H9 (cell line): ENCODE data around the gene FXYD6. TPM values are rescaled to one million over a fixed set of nuclear protein-coding genes. Genes with fewer than 3 reads are reported as not detected.
A peak's percentile ranks its signal among the peaks of the same experiment; 100 is the strongest.

Experiments
- DNase-seq: peaks from one replicate; pipeline ENCODE4 v3.0.0-alpha.2; 2017
- H2AFZ ChIP-seq: one replicate; pipeline ENCODE4 v1.6.1; 2013; ENCODE audit warnings: mild to moderate bottlenecking, low read length, control low read depth, moderate library complexity
- H2AK5ac ChIP-seq: 2 replicates; pipeline ENCODE4 v1.6.1; 2013; ENCODE audit warnings: low read length, control low read depth, mixed read lengths; ENCODE audit not compliant: insufficient read length
- H2BK120ac ChIP-seq: one replicate; pipeline ENCODE4 v1.6.1; 2013; ENCODE audit warnings: low read depth, mild to moderate bottlenecking, low read length, control low read depth, inconsistent platforms; ENCODE audit not compliant: poor library complexity, severe bottlenecking
- H2BK12ac ChIP-seq: 2 replicates; pipeline ENCODE4 v1.6.1; 2013; ENCODE audit warnings: low read length, control low read depth, mixed read lengths, low read depth; ENCODE audit not compliant: insufficient read length
- H2BK15ac ChIP-seq: 2 replicates; pipeline ENCODE4 v1.6.1; 2013; ENCODE audit warnings: low read depth, low read length, control low read depth
- H2BK20ac ChIP-seq: one replicate; pipeline ENCODE4 v1.6.1; 2013; ENCODE audit warnings: low read depth, mild to moderate bottlenecking, low read length, control low read depth, inconsistent platforms; ENCODE audit not compliant: poor library complexity, severe bottlenecking
- H2BK5ac ChIP-seq: 2 replicates; pipeline ENCODE4 v1.6.1; 2013; ENCODE audit warnings: low read length, control low read depth, mixed read lengths; ENCODE audit not compliant: insufficient read length
- H3K14ac ChIP-seq: 2 replicates; pipeline ENCODE4 v1.6.1; 2013; ENCODE audit warnings: low read length, control low read depth; ENCODE audit not compliant: insufficient read depth
- H3K18ac ChIP-seq: 2 replicates; pipeline ENCODE4 v1.6.1; 2013; ENCODE audit warnings: low read depth, mild to moderate bottlenecking, mixed read lengths, low read length, control low read depth; ENCODE audit not compliant: insufficient read length
- H3K23ac ChIP-seq: 2 replicates; pipeline ENCODE4 v1.6.1; 2013; ENCODE audit warnings: low read length, control low read depth, mixed read lengths, low read depth; ENCODE audit not compliant: insufficient read length
- H3K23me2 ChIP-seq: 2 replicates; pipeline ENCODE4 v1.6.1; 2013; ENCODE audit warnings: low read depth, mild to moderate bottlenecking, mixed read lengths, low read length, control low read depth; ENCODE audit not compliant: insufficient read length, poor library complexity, severe bottlenecking
- H3K27ac ChIP-seq: 2 replicates; pipeline ENCODE4 v1.5.1; 2013; ENCODE audit warnings: low read length, control low read depth, mixed read lengths, low read depth; ENCODE audit not compliant: insufficient read length
- H3K27me3 ChIP-seq: 2 replicates; pipeline ENCODE4 v1.6.1; 2013; ENCODE audit warnings: low read length, control low read depth, inconsistent platforms; ENCODE audit not compliant: insufficient read depth
- H3K4ac ChIP-seq: 2 replicates; pipeline ENCODE4 v1.6.1; 2013; ENCODE audit warnings: low read depth, mild to moderate bottlenecking, control low read depth, inconsistent platforms, low read length, moderate library complexity
- H3K4me1 ChIP-seq: 2 replicates; pipeline ENCODE4 v1.6.1; 2013; ENCODE audit warnings: low read length, control low read depth, inconsistent platforms; ENCODE audit not compliant: insufficient read depth
- H3K4me2 ChIP-seq: 2 replicates; pipeline ENCODE4 v1.6.1; 2013; ENCODE audit warnings: low read length, control low read depth, mixed read lengths; ENCODE audit not compliant: insufficient read length, insufficient read depth
- H3K56ac ChIP-seq: 2 replicates; pipeline ENCODE4 v1.6.1; 2013; ENCODE audit warnings: low read depth, mild to moderate bottlenecking, mixed read lengths, low read length, control low read depth; ENCODE audit not compliant: insufficient read length
- H3K79me1 ChIP-seq: 2 replicates; pipeline ENCODE4 v1.6.1; 2013; ENCODE audit warnings: low read depth, mild to moderate bottlenecking, moderate library complexity, low read length, control low read depth, inconsistent platforms; ENCODE audit not compliant: insufficient read depth, poor library complexity, severe bottlenecking
- H3K79me2 ChIP-seq: 2 replicates; pipeline ENCODE4 v1.6.1; 2013; ENCODE audit warnings: low read length, control low read depth, inconsistent platforms; ENCODE audit not compliant: insufficient read depth
- H3K9ac ChIP-seq: 2 replicates; pipeline ENCODE4 v1.6.1; 2013; ENCODE audit warnings: low read length, control low read depth, mixed read lengths; ENCODE audit not compliant: insufficient read length; ENCODE audit errors: extremely low read depth
- H3K9me3 ChIP-seq: one replicate; pipeline ENCODE4 v1.6.1; 2013; ENCODE audit warnings: low read depth, low read length, inconsistent platforms; ENCODE audit not compliant: control insufficient read depth
- H3T11ph ChIP-seq: one replicate; pipeline ENCODE4 v1.6.1; 2013; ENCODE audit warnings: mild to moderate bottlenecking, low read length, control low read depth, inconsistent platforms
- H4K20me1 ChIP-seq: one replicate; pipeline ENCODE4 v1.6.1; 2013; ENCODE audit not compliant: control insufficient read depth, insufficient read length, insufficient read depth
- H4K5ac ChIP-seq: 2 replicates; pipeline ENCODE4 v1.6.1; 2013; ENCODE audit warnings: low read depth, mild to moderate bottlenecking, mixed read lengths, low read length, control low read depth; ENCODE audit not compliant: insufficient read length
- H4K8ac ChIP-seq: replicated peaks from 2 replicates; pipeline ENCODE4 v1.6.1; 2013; ENCODE audit warnings: low read length, control low read depth, mixed read lengths, low read depth; ENCODE audit not compliant: insufficient read length
- H4K91ac ChIP-seq: 2 replicates; pipeline ENCODE4 v1.6.1; 2013; ENCODE audit warnings: low read depth, mild to moderate bottlenecking, moderate library complexity, mixed read lengths, low read length, control low read depth; ENCODE audit not compliant: insufficient read length
- H3K27ac Mint-ChIP-seq, 3 experiments: 2 replicates in 2 of 3; 3 replicates in 1 of 3; pipeline ENCODE4 v1.8.0; 2020 to 2021; ENCODE audit warnings: mixed read lengths in 3 of 3, mild to moderate bottlenecking in 1 of 3, moderate library complexity in 1 of 3
- H3K27me3 Mint-ChIP-seq: 2 replicates; pipeline ENCODE4 v1.8.0; 2021; ENCODE audit warnings: low read depth, mild to moderate bottlenecking, moderate library complexity, mixed read lengths
- H3K36me3 Mint-ChIP-seq, 3 experiments: 2 replicates in 2 of 3; 3 replicates in 1 of 3; pipeline ENCODE4 v1.8.0; 2020 to 2021; ENCODE audit warnings: low read depth in 3 of 3, mixed read lengths in 3 of 3; ENCODE audit not compliant: insufficient read depth in 1 of 3
- H3K4me1 Mint-ChIP-seq, 2 experiments: 2 replicates each; pipeline ENCODE4 v1.8.0; 2020; ENCODE audit warnings: mixed read lengths in 2 of 2
- H3K4me3 Mint-ChIP-seq, 2 experiments: 2 replicates in 1 of 2; 3 replicates in 1 of 2; pipeline ENCODE4 v1.8.0; 2020 to 2021; ENCODE audit warnings: mild to moderate bottlenecking in 2 of 2, mixed read lengths in 2 of 2, moderate library complexity in 1 of 2
- H3K9me3 Mint-ChIP-seq, 2 experiments: 2 replicates in 1 of 2; 3 replicates in 1 of 2; pipeline ENCODE4 v1.8.0; 2020; ENCODE audit warnings: mild to moderate bottlenecking in 2 of 2, mixed read lengths in 2 of 2, moderate library complexity in 1 of 2
- CTCF ChIP-seq: fragments of 200-600 bp; sonication (generic); conservative IDR thresholded peaks from 3 replicates; pipeline ENCODE4 v1.8.0; 2021; ENCODE audit warnings: antibody characterized with exemption, mild to moderate bottlenecking
- WGBS: extraction: QIAGEN DNeasy Blood & Tissue Kit; methylation state at CpG from one replicate; pipeline ENCODE4 v1.1.7; 2013; ENCODE audit warnings: missing lambda C conversion rate, low lambda C conversion rate, mixed read lengths; ENCODE audit not compliant: insufficient read length; ENCODE audit errors: extremely low coverage; 5-methylcytosine and 5-hydroxymethylcytosine counted together
- total RNA-seq: library from RNA; stranded (reverse); gene quantifications from 2 replicates; pipeline ENCODE4 v1.2.1, GENCODE V29; 2021

The FXYD6 gene
- total RNA-seq, 1 experiment from 2014 or later = 18.3 TPM

GRCh38 chr11:117819096-117820040 is 57.1 kb downstream of the FXYD6 start:
- H3K4me1 Mint-ChIP-seq = peaks cover 66 to 73% of the 10 kb centered on the region in 2 experiments
- H4K20me1 ChIP-seq = no peaks in the 10 kb centered on the region
- peaks cover 5% of the 10 kb centered on the region for H3K27me3 Mint-ChIP-seq
- no peak overlapping the region for H4K91ac ChIP-seq
- H4K5ac ChIP-seq = no peak overlapping the region
- no peak overlapping the region for H2BK12ac ChIP-seq
- H3T11ph ChIP-seq = no peak overlapping the region
- no peak overlapping the region for H3K4ac ChIP-seq
- H3K9me3 Mint-ChIP-seq = no peaks in the 10 kb centered on the region; a peak in 1 of 5 replicates
- H3K27ac Mint-ChIP-seq = no peak overlapping the region
- no peaks in the 10 kb centered on the region for H3K79me1 ChIP-seq
- H3K9me3 ChIP-seq = no peaks in the 10 kb centered on the region
- H3K36me3 Mint-ChIP-seq = no peaks in the 10 kb centered on the region
- no peaks in the 10 kb centered on the region; the same call in 1 of the 2 replicates for H3K4me1 ChIP-seq
- H3K14ac ChIP-seq = no peak overlapping the region
- no peaks in the 10 kb centered on the region for H3K27me3 ChIP-seq
- no peak overlapping the region for H2AFZ ChIP-seq
- TF ChIP-seq CTCF = peak; percentile 80
- H2AK5ac ChIP-seq = no peak overlapping the region
- peak; percentile 87 for DNase-seq
- H3K4me2 ChIP-seq = no peak overlapping the region
- no CpG with 5 or more reads among the region's 10 CpGs for WGBS
- no peak overlapping the region for H3K23ac ChIP-seq
- H2BK20ac ChIP-seq = no peak overlapping the region
- no peaks in the 10 kb centered on the region for H3K79me2 ChIP-seq
- H3K18ac ChIP-seq = no peak overlapping the region
- no peak overlapping the region for H3K56ac ChIP-seq
- H3K23me2 ChIP-seq = peaks cover 3% of the 10 kb centered on the region
- H2BK15ac ChIP-seq = no peak overlapping the region
- H4K8ac ChIP-seq = no peak overlapping the region
- no peak overlapping the region for H2BK5ac ChIP-seq
- no peak overlapping the region for H3K9ac ChIP-seq
- no peak overlapping the region; a peak in 1 of 5 replicates for H3K4me3 Mint-ChIP-seq
- no peak overlapping the region for H3K27ac ChIP-seq
- H2BK120ac ChIP-seq = no peak overlapping the region
